CD14-positive monocyte (primary cell): Measurements from ENCODE around the gene DDX20. TPM values are rescaled to one million over a fixed set of nuclear protein-coding genes. Genes with fewer than 3 reads are reported as not detected.

Experiments used
- DNase-seq, 3 donors: peaks; one replicate each; pipeline ENCODE4 v3.0.0-alpha.2; 2011 to 2022
- H2AFZ ChIP-seq: 2 replicates; pipeline ENCODE4 v1.6.0; 2012; ENCODE audit warnings: mild to moderate bottlenecking, low read depth, low read length, inconsistent platforms; ENCODE audit not compliant: insufficient read depth, poor library complexity, severe bottlenecking
- H3K27ac ChIP-seq, 2 donors: 1 replicate in 1 of 2; 2 replicates in 1 of 2; pipeline ENCODE4 v1.5.1; 2012 to 2013; ENCODE audit warnings: low read length in 2 of 2, control low read depth in 1 of 2, inconsistent platforms in 1 of 2, low read depth in 1 of 2, mild to moderate bottlenecking in 1 of 2
- H3K27me3 ChIP-seq, 2 donors: one replicate each; pipeline versions ENCODE4 v1.6.0 to v1.6.1; 2011 to 2013; ENCODE audit warnings: low read length in 2 of 2; ENCODE audit not compliant: control insufficient read depth in 2 of 2, insufficient read depth in 2 of 2
- H3K36me3 ChIP-seq, 2 donors: replicated peaks in 1 of 2; 1 replicate in 1 of 2; 2 replicates in 1 of 2; pipeline versions ENCODE4 v1.5.1 to v1.6.1; 2012 to 2013; ENCODE audit warnings: low read length in 2 of 2, control low read depth in 1 of 2, inconsistent platforms in 1 of 2, mild to moderate bottlenecking in 1 of 2; ENCODE audit not compliant: insufficient read depth in 2 of 2, control insufficient read depth in 1 of 2
- H3K4me1 ChIP-seq, 2 donors: 1 replicate in 1 of 2; 2 replicates in 1 of 2; pipeline versions ENCODE4 v1.5.1 to v1.6.1; 2012 to 2013; ENCODE audit warnings: low read length in 2 of 2, control low read depth in 1 of 2, inconsistent platforms in 1 of 2, mild to moderate bottlenecking in 1 of 2, moderate library complexity in 1 of 2; ENCODE audit not compliant: insufficient read depth in 2 of 2, control insufficient read depth in 1 of 2
- H3K4me2 ChIP-seq: replicated peaks from 2 replicates; pipeline ENCODE3; 2012; ENCODE audit warnings: low read length, moderate library complexity, mild to moderate bottlenecking; ENCODE audit not compliant: poor library complexity, severe bottlenecking; ENCODE audit errors: extremely low read depth
- H3K4me3 ChIP-seq, 3 experiments: fragments of 200-600 bp in 1 of 3; sonication (generic) in 1 of 3; replicated peaks in 1 of 3; 1 replicate in 2 of 3; 2 replicates in 1 of 3; pipeline ENCODE4 v1.5.1; 2011 to 2013; ENCODE audit warnings: low read length in 3 of 3, mild to moderate bottlenecking in 3 of 3, control low read depth in 2 of 3, low read depth in 2 of 3, inconsistent platforms in 1 of 3, moderate library complexity in 1 of 3
- H3K79me2 ChIP-seq: 2 replicates; pipeline ENCODE4 v1.6.0; 2012; ENCODE audit warnings: mild to moderate bottlenecking, control low read depth, inconsistent platforms, low read length, moderate library complexity; ENCODE audit not compliant: insufficient read depth
- H3K9ac ChIP-seq: 2 replicates; pipeline ENCODE4 v1.6.0; 2017; ENCODE audit warnings: low read length, mild to moderate bottlenecking; ENCODE audit not compliant: insufficient read depth, poor library complexity, severe bottlenecking
- H3K9me3 ChIP-seq, 2 donors: replicated peaks in 1 of 2; 1 replicate in 1 of 2; 2 replicates in 1 of 2; pipeline versions ENCODE4 v1.5.1 to v1.6.1; 2012 to 2013; ENCODE audit warnings: low read length in 2 of 2, control low read depth in 1 of 2; ENCODE audit not compliant: control insufficient read depth in 1 of 2, insufficient read depth in 1 of 2
- H4K20me1 ChIP-seq: 2 replicates; pipeline ENCODE4 v1.6.0; 2012; ENCODE audit warnings: mild to moderate bottlenecking, low read length, control low read depth, moderate library complexity; ENCODE audit not compliant: insufficient read depth
- H3K27ac Mint-ChIP-seq, 7 donors: one replicate each; pipeline ENCODE4 v1.8.0; 2020; ENCODE audit warnings: mild to moderate bottlenecking in 7 of 7, mixed read lengths in 7 of 7, moderate library complexity in 6 of 7, inconsistent platforms in 2 of 7
- H3K27me3 Mint-ChIP-seq, 3 donors: one replicate each; pipeline ENCODE4 v1.8.0; 2021 to 2022; ENCODE audit warnings: low read depth in 3 of 3, mild to moderate bottlenecking in 3 of 3, mixed read lengths in 3 of 3, moderate library complexity in 3 of 3, inconsistent platforms in 1 of 3
- H3K36me3 Mint-ChIP-seq, 2 donors: one replicate each; pipeline ENCODE4 v1.8.0; 2020; ENCODE audit warnings: mixed read lengths in 2 of 2, inconsistent platforms in 1 of 2, mild to moderate bottlenecking in 1 of 2
- H3K4me1 Mint-ChIP-seq: one replicate; pipeline ENCODE4 v1.8.0; 2020; ENCODE audit warnings: mild to moderate bottlenecking, mixed read lengths
- H3K4me3 Mint-ChIP-seq, 2 donors: one replicate each; pipeline ENCODE4 v1.8.0; 2020; ENCODE audit warnings: mild to moderate bottlenecking in 2 of 2, mixed read lengths in 2 of 2, moderate library complexity in 1 of 2
- H3K9me3 Mint-ChIP-seq, 7 donors: one replicate each; pipeline ENCODE4 v1.8.0; 2020 to 2022; ENCODE audit warnings: mixed read lengths in 7 of 7, mild to moderate bottlenecking in 6 of 7, moderate library complexity in 6 of 7, inconsistent platforms in 2 of 7
- WGBS: methylation state at CpG from one replicate; pipeline ENCODE4 v1.1.5; 2013; ENCODE audit warnings: missing lambda C conversion rate; ENCODE audit not compliant: insufficient coverage; 5-methylcytosine and 5-hydroxymethylcytosine counted together
- intact Hi-C, 2 donors: fragments of 100-400 bp; cut with micrococcal nuclease; formaldehyde crosslinking; loops; one replicate each; pipeline versions ENCODE4 v1.15.0 to v1.15.1; 2023
- polyA plus RNA-seq, 3 donors: library from polyadenylated mRNA; depleted of rRNA in 1 of 3; unstranded in 2 of 3; stranded (reverse) in 1 of 3; fragments of 300-500 nt in 2 of 3; fragments of >200 nt in 1 of 3; fragmentation: Illumina TruSeq in 2 of 3; gene quantifications; 1 replicate in 2 of 3; 2 replicates in 1 of 3; pipeline ENCODE4 v1.2.3, GENCODE V29; 2012 to 2021
- TF ChIP-seq, protein P1 (sequence below): fragments of 200-600 bp; IDR thresholded peaks from one replicate; pipeline ENCODE4 v1.8.0; 2022; ENCODE audit warnings: antibody characterized with exemption, mild to moderate bottlenecking

Gene DDX20
- polyA plus RNA-seq, 3 donors, result 3.1 to 4.1 (median 4.0) TPM

DNA sequence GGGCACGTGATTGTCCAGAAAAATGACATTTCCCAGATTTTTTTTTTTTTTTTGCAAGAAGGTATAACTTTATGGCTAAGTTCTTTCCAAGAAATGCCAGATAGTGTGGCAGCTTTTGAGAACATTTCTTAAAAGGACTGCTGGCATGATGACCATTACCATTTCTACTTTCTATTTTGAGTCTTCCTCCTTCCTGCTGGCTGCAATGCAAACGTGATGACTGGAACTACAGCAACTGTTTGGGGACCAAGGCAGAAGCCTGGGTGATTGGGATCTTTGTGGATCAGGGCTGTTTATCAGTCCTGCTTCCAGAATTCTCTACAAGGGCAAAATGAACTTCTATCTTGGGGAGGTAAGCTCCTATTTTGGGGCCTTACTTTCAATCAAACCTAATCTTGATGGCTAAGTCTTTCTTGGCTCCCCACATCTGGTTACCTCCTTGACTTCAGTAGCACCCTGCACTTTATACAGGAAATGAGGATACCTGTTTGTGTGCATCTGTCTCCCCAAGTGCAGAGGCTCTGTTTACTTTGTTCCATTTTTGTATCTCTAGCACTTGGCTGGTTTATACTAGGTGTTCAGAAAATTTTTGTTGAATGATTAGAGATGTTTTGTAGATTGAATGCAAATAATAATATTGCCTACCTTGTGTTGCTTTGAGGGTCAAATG lies 3.7 kb upstream of the DDX20 start:
- Histone ChIP-seq H2AFZ (no peak overlapping the region), H3K4me2 (no peak overlapping the region), H3K27me3 (no peaks in the 10 kb centered on the region), H3K9me3 (no peaks in the 10 kb centered on the region), H3K36me3 (peaks cover 0 to 2% of the 10 kb centered on the region in 2 donors), H3K27ac (no peak overlapping the region), H4K20me1 (no peaks in the 10 kb centered on the region), H3K4me3 (no peak overlapping the region), H3K4me1 (peaks cover 24 to 27% of the 10 kb centered on the region in 2 donors), H3K9ac (no peak overlapping the region), H3K79me2 (peaks cover 12% of the 10 kb centered on the region)
- TF ChIP-seq, protein P1, sequence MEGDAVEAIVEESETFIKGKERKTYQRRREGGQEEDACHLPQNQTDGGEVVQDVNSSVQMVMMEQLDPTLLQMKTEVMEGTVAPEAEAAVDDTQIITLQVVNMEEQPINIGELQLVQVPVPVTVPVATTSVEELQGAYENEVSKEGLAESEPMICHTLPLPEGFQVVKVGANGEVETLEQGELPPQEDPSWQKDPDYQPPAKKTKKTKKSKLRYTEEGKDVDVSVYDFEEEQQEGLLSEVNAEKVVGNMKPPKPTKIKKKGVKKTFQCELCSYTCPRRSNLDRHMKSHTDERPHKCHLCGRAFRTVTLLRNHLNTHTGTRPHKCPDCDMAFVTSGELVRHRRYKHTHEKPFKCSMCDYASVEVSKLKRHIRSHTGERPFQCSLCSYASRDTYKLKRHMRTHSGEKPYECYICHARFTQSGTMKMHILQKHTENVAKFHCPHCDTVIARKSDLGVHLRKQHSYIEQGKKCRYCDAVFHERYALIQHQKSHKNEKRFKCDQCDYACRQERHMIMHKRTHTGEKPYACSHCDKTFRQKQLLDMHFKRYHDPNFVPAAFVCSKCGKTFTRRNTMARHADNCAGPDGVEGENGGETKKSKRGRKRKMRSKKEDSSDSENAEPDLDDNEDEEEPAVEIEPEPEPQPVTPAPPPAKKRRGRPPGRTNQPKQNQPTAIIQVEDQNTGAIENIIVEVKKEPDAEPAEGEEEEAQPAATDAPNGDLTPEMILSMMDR, result no peak
- no CpG with 5 or more reads among the region's 2 CpGs for WGBS
- peak overlapping the region in 6 of 7 donors; percentile 5 to 76 (median 53) for H3K27ac Mint-ChIP-seq
- intact Hi-C loops, result loop anchor here in 1 of 2 donors (5.0 kb wide), 1 partner anchor 35 kb away; no protein-coding TSS in a partner anchor
- no peak overlapping the region for H3K4me3 Mint-ChIP-seq
- peaks cover 0 to 4% (median 2%) of the 10 kb centered on the region in 3 donors for H3K27me3 Mint-ChIP-seq
- DNase-seq, result no peak
- H3K36me3 Mint-ChIP-seq, result peaks cover 0 to 5% of the 10 kb centered on the region in 2 donors
- peaks cover 0 to 2% (median 0%) of the 10 kb centered on the region in 7 donors for H3K9me3 Mint-ChIP-seq
- peaks cover 32% of the 10 kb centered on the region for H3K4me1 Mint-ChIP-seq

GRCh38 chr1:111754984-111755330 lies 744 bp upstream of the DDX20 start:
- H3K4me3 Mint-ChIP-seq, result peak overlapping the region; percentile 86 to 95
- peaks cover 27 to 30% of the 10 kb centered on the region in 2 donors for H3K4me1 ChIP-seq
- 0% methylated on average over 11 of the region's 12 CpGs for WGBS
- peaks cover 13 to 22% of the 10 kb centered on the region in 2 donors for H3K36me3 Mint-ChIP-seq
- TF ChIP-seq, protein P1, result no peak
- peaks cover 0 to 1% (median 0%) of the 10 kb centered on the region in 7 donors for H3K9me3 Mint-ChIP-seq
- peaks cover 26% of the 10 kb centered on the region for H3K79me2 ChIP-seq
- peak overlapping the region; percentile 75 to 96 (median 85) for H3K4me3 ChIP-seq
- peak overlapping the region; percentile 79 for H3K4me2 ChIP-seq
- H2AFZ ChIP-seq, result peak overlapping the region; percentile 91
- H3K27ac ChIP-seq, result peak overlapping the region; percentile 88 to 98
- DNase-seq, result no peak
- peak overlapping the region; percentile 97 to 100 (median 99) for H3K27ac Mint-ChIP-seq
- H3K36me3 ChIP-seq, result peaks cover 11 to 20% of the 10 kb centered on the region in 2 donors
- intact Hi-C loops, result loop anchor here in 1 of 2 donors (5.0 kb wide), 3 partner anchors 38 to 548 kb away; partner anchors contain the start of genes ATP5PB and WDR77
- H3K27me3 ChIP-seq, result no peaks in the 10 kb centered on the region
- H3K4me1 Mint-ChIP-seq, result peaks cover 35% of the 10 kb centered on the region
- peak overlapping the region; percentile 92 for H3K9ac ChIP-seq
- no peaks in the 10 kb centered on the region for H4K20me1 ChIP-seq
- H3K9me3 ChIP-seq, result no peaks in the 10 kb centered on the region
- peaks cover 0 to 3% (median 2%) of the 10 kb centered on the region in 3 donors for H3K27me3 Mint-ChIP-seq
